ENCODE results near the gene CCDC88C.
"Not testable (repeated sequence)": the region's sequence is repeated elsewhere in the genome, so short reads cannot be mapped to it uniquely, and the experiment has no call there.

The CCDC88C gene

DNA sequence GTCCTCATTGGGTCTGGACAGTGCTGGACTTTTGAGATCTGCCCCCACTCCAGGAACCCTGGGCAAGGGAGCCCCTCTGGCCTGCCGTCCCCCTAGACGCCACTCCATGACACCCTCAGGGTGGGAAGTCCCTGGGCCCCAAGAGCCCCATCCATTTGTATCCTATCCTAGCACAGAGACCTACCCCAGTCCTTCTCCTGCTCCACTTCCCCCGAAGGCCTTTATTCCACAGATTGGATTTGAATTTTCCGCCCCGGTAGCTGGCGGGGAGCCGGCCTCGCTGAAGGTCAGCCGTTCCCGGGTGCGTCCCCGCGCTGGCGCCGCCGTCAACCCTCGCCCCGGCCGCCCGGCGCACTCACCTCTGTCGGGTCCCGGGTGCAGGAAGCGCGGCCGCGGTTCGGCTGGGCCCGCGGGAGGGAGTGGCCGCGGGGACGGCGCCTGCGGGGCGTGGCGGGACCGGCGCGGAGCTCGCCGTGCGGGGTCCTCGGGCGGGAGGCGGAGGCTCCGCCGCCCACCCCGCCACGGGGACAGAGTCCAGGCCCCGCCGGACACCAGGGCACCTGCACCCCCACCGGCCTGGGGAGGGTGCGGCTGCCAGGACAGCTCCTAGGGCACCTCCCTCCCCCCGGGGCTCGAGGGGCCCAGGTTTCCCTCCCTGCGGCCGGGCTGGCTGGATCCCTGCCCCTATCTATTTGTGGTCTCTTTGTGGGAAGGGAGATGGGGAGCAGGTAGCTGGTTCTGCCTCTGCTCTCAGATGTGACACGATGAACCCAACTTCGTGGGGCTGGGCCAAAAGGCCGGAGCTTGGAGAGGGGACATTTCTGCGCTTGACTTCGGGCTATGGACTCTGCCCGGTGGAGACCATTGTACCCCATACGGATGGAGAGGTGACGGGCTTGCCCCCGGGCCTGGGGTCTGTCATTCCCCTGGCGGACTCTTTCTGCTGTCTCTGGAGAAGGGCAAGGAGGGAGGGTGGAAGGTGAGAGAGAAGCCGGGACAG, 153.2 kb downstream of the CCDC88C start:
- DNase-seq, result no peak

DNA sequence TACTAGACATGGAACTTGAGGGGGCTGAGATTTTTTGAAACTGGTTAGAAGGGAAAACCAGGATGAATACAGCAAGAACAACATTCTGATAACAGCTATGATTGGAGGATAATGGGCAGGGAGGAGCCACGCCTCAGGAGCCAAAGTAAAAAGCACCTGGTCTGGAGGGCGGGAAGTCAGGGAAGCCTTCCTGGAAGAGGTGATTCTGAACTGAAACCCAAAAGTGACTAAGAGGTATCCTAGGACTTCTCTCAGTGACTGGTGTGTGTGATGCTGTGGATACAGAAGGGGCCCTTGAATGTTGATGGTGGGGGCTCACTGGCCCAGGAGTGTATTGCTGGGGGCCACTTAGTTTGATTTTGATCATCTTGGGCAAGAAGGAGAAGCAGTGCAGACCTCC, 154.3 kb downstream of the CCDC88C start:
- no peak for DNase-seq

DNA sequence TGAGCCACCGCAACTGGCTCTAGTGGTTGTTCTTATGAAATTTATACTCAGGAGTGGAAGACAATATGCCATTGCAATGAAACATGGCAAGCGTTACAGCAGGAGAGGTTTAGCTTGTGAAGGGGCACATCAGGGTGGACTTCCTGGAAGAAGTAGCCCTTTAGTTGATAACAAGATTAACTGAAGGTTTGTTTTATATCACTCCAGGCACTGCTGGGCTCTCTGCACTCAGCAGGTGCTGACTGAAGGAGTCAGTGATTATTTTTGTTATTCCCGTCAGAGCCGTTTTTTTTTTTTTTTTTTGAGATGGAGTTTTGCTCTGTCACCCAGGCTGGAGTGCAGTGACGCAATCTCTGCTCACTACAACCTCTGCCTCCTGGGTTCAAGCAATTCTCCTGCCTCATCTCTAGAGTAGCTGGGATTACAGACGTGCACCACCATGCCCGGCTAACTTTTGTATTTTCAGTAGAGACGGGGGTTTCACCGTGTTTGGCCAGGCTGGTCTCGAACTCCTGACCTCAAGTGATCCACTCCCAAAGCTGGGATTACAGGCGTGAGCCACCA, 155.6 kb downstream of the CCDC88C start:
- DNase-seq, result no peak

DNA sequence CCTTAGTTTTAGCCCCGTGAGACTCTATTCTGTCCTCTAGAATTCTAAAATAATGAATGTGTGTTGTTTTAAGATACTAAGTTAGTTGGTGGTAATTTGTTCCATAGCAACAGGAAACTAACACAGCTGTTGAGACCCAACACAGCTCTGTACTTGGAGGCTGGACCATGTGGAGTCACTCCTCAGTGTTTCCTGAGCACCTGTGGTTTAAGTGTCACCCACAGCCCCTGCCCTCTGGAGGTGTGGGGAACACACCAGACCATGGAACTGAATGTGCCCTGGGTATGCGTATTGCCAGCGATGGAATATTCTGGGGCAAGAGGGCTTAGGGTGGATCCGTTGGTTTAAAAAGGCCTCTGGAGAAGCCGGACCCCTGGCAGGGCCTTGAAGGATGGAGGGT, 156.5 kb downstream of the CCDC88C start:
- DNase-seq, result peak in 1 of 2 donors; percentile 41

DNA sequence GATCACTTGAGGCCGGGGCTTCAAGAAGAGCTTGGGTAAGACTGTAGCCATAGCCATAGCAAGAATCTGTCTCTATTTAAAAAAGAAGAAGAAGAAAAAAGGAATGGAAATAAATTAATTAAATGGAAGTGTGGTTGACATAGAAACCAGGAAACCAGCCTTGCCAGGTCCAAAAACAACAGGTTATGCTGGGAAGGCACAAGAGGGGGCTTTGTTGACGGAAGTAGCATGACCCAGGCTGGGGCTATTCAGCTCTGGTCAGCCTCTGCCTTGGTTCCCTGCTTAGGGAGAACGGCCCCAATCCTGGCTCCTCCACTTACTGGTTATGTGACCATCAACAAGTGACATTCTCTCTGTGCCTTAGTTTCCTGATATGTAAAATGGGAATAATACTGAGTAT, 158.7 kb downstream of the CCDC88C start:
- DNase-seq, result no peak

DNA sequence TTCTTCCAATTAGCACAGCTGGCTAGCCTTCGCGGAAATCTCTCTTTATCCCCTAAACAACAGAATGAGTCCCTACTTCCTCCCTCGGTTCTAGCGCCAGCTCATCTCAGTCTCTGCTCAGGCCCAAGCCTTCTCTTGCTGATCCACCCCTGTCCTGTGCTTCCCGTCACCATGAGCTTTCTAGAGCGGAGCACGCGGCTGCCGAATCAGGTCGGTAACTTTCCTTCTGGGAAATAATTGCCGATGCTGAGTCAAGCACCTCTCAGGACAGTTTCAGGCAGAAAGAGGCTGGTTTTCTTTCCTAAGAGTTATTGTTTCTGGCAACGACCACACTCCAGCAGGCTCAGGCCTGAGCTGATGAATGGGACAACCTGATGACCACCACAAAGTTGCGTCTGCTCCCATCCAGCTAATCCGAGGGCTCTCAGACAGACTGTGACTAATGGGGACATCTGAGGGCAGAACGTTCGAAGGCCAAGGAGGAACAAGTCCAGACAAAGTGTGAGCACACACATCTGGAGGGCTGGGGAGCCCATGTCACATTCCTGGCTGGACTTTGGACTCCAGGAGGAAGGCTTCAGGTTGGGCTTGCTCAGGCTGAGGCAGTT, 159.5 kb downstream of the CCDC88C start:
- DNase-seq, result no peak

DNA sequence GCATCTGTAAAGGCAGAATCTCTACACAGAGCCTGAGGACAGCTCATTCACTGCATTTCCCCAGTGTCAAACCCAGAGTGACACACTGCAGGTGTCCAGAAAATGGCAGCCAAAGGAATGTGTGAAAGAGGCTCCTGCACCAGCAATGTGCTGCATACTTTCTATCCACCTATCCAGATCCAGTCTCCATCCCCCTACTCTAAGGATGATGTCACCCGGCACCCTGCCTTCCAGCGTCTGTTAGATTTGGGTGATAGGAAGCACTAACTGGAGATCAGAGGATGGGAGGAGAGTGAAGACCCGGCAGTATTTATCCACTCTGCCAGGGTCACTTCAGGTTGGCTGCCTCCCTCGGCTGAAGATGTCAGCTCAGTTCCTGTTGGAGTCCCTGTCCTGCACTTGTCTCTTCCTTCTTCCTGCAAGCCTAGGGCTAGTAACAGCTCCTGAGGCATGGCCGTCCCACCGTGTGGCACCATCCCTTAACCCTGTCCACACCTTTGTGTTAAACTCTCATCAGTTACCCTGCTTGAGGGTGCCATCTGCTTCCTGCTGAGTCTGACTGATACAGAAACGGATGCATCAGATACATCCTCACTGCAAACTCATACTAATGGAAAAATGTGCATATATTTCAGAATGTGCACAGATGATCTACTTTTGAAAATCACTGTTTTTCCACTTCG, 160.2 kb downstream of the CCDC88C start:
- DNase-seq, result no peak

DNA sequence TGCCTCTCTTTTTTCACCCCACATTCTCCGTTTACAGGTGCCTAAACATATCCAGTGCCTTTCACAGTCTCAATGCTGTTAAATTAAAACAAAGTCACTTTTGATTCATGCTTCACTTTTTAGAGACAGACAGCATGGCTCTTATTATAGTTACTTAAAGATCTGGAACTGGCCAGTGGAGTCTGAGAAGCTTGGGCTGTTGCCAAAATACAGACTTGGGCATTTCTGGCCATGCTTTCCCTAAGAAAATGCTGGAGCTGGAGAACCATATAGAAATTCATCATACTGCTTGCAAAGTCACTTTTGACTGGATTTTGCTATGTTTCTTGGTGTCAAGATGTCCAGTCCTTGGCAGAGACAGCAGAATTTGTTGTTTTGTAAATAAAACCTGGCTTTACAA, 161.0 kb downstream of the CCDC88C start:
- DNase-seq, result no peak

DNA sequence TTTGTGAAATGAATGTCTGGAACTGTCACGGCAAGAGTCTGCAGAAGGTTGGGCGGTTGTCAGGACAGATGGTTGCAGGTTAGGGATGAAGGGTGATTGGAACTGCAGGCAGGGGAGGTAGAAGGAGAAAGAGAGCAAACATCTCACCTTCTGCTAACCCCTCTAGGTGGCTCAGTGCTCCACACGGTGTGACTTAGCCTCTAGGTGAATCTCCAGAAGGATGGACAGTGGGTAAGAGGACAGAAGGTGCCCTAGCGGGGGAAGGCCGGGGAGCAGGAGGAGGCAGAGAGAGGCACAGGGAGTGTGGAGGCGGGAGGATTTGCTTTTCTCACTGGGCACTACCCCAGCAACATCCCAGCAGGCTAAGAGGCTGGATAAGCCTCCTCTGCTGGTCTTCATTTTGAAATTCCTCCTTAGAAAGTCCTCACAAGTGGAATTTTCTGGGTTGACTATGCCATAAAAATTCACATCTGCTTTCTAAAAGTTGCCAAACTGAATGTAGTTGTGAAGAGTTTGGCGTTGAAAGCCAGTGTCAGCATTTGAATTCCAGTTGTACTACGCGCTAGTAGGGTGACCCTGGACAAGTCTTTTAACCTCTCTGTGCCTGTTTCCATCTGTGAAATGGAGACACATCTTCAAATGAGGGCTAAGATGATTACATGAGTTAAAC, 162.5 kb downstream of the CCDC88C start:
- DNase-seq, result no peak

DNA sequence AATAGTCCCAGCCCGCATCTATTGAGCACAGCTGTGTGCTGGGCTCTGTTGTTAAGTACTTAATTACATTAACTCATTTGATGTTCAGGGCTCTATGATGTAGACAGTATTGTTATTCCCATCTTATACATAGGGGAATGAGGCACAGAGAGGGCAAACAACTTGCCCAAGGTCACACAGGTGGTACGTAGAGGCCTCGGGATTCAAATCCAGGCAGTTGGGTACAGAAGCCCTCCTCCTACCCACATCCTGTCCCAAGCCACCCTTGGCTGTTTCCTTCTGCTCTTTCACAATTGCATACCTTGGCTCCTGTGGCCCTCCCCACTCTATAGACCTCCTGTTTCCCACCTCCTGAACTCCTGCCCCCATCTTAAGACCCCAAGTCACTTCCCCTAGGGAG, 163.2 kb downstream of the CCDC88C start:
- no peak for DNase-seq

DNA sequence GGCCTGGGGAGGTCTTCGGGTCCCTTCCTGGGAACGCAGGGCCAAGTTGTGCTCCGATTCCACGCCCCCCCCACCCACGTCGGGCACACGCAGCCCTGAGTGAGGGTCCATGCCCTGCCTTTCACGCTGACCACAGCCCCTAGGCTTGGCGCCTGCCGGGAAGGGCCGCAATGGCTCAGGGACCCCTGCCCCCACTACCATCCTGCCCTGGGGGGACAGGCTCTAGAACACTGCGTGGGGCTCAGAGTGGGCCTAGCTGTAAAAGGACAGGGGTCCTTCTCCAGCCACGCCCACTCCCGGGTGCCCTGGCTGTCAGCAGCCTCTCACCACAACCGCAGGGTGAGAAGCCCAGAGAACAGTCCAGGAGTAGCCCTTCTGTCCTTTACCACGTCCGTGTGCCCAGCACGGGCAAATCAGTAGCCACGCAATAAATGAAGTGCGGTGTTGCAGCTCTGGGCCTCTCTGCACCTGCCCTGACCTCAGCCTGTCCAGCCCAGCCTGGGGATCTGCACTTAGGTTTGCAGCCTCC, 163.8 kb downstream of the CCDC88C start:
- no peak for DNase-seq

DNA sequence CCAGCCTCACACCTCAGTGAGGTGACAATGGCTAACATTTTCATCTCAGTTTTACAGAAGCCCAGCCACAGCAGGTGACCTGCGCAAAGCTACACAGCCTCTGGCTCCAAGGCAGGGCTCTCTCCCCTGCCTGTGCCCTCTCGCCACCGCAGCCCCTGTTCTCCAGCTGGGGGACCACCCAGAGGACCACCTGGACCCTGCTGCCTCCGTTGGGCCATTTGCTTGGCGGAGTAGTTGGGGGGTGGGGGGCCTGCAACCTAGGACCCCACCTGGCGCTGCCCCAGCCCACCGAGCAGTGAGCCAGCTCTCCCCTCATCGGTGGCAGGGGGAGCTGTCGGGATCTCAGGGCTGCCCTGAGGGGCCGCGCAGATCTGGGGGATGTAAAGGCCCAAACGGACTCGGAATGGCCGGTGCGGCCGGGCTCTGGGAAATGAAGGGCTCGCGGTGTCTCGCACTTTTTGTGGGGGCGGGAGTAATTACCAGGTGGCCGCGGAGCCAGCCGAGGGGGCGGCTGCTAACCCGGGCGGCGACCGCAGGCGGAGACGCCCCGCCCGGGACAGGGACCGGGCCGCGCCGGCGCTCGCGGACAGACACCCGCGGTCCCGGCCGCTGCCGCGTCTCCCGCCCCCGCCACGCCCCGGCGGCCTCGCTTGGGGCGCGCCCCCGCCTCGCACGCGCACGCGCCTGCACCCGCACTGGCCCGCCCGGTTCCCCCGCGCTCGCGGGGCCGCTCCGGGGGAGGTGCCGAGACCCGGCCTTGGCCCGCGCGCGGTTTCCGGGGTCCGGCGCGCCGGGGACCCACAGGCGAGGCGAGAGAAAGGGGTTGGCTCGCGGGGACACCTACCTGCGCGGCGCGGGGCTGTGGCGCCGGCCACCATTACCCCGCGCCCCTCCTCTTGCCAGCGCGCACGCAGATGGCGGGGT, 164.5 kb downstream of the CCDC88C start:
- peak; percentile 56 to 67 for DNase-seq

DNA sequence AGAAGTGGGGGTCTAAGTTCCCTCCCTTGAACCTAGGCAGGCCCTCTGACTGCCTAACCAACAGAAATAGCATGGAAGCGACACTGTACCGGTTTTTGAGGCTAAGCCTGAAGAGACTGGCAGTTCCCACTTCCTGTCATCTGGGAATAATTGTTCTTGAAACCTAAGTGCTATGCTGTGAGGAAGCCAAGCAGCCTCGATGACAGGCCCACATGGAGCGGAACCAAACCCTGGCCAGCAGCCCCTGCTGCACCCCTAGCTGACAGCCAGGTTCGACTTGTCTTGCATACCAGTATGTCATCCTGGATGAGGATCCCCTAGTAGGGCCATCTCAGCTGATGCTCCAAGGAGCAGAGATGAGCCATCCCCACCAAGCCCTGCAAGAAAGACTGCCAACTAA, 166.7 kb downstream of the CCDC88C start:
- DNase-seq, result no peak

DNA sequence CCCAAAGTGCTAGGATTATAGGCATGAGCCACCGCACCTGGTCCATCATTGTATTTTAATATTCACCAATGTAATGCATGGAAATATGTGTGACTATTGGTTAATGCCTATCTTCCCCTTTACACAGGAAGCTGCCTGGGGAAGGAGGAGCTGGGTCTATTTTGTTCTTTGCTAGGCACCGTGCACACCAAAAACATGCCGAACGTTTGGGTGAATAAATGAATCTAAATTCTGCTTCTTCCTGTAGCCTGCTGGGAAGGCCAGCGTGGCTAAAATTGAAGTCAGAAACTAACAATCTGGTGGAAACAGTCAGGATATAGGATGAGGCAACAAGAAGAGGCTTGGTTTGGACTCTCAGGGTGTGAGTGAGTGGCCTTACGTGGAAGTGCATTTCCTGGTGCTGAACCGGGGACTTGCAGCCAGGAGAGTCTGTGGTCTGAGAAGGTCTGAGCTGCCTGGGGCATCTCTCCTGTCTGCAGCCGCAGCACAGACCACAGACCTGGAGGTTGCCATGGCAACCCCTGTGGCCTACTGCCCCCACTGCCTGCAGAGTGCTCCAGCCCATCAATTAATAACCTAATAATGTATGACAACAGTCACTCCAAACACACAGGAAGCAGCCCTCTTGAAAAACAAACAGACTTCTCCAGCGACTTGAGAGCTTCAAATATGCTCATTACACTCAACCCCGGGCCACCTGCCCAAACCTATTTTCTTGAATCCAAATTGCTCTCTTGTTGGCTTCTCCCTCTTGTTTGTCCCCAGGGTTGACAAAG, 167.6 kb downstream of the CCDC88C start:
- peak; percentile 68 to 72 for DNase-seq

DNA sequence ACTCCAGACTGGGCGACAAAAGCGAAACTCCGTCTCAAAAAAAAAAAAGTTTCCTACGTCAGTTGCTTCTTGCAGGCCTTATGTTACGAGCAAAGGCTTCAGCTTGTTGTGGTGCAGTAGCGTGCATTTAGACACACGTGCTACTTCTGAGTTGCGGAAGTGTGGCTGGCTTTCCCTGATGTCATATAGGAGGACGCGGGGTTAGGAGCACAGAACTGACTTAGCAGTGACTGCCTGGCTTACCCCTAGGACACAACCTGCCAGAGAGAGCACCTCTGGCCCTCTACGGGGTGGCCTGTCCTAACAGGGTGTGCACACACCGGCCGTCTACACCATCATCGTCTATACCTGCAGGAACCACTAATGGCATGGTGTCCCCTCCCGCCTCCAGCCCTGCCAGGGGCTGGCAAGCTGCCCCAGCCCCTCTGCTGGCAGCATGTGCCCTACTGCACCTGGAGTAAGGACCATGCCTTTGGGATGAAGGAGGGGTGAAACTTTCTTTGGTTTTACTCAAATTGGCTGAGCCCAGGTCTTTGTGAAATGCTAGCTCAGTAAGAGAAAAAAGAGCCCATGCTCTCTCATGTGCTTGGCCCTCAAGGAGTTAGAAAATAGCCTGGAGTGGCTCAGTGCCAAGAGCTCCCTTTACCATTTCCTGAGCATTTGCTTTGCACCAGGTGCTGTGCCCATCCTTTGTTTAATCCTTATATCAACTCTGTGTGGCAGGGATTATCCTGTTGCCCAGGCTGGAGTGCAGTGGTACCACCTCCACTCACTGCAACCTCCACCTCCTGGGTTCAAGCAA, 171.4 kb downstream of the CCDC88C start:
- peak; percentile 86 to 87 for DNase-seq

DNA sequence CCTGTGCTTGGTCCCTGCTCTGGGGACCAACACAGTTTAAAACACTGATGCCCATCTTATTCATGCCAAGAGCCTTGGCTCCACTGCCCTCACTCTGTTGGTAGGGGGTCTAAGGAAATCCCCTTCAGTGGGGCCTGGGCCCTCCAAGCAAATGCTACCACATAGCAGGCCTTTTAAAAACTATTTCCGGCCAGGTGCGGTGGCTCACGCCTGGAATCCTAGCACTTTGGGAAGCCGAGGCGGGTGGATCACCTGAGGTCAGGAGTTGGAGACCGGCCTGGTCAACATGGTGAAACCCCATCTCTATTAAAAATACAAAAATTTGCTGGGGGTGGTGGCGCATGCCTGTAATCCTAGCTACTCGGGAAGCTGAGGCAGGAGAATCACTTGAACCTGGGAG, 172.0 kb downstream of the CCDC88C start:
- DNase-seq, result not testable (repeated sequence)

DNA sequence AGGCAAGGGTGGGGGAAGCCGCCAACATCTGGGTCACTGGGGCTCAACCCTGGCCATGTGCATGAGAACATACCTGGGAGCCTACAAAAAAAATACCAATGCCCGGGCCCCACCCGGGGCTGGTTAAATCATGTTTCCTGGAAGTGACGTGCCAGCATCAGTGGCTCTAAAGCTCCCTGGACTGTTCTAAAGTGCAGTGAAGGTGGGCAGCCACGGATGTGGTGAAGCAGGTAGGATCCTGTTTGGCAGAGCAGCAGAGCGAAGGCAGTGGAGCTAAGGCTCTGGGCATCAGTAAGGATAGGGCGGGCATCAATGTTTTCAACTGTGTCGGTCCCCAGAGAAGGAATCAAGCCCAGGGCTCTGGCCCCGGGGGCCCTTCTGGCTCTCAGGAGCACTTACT, 172.6 kb downstream of the CCDC88C start:
- peak; percentile 71 to 82 for DNase-seq

DNA sequence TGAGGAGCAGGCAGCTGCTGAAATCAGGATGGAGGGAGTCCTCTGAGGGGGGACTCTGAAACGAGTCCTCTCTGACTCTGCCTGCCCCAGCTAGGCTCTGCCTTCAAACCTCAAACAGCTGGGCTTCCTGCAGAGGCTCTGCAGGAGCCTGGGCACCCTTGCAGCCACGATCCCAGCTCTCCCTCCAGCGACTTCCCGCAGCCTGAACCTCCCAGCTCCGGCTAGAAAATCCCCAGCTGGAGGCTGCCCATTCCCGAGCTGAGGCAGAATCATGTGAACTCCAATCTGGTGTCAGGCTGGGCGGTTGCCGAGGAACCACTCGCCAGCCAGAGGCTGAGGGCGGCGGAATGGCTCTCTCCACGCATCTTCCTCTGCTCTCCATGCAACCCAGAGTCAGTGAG, 173.1 kb downstream of the CCDC88C start, which contains the start of gene GPR68:
Gene GPR68 (minus strand): TSS at position 204 of the 401 bp plus-strand sequence. CDS start 9,654 bp downstream, outside the sequence.
- DNase-seq, result no peak

DNA sequence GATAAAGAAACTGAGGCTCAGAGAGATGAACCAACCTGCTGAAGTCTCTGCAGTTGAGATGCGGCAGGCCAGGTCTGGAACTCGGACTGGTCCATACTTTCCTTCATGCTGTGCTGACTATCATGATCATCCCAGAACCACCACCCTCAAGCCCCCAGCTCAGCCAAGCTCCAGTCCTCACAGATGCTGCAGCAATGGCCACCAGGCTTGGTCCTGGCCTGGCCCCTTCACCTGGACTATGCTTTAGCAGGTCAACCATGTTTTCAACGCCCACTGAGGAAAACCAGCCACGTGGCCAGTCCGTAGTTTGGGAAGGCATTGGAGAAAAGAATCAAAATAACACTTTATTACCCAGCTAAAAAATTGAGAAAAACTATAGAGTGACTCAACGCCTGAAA, 174.5 kb downstream of the CCDC88C start:
- no peak for DNase-seq

All from CD4-positive, alpha-beta T cell treated with Interleukin-1 beta for 1 hour (primary cell).